Measurements from ENCODE around the gene IL26. TPM values are rescaled to one million over a fixed set of nuclear protein-coding genes. Genes with fewer than 3 reads are reported as not detected.
"Not testable (repeated sequence)": the region's sequence is repeated elsewhere in the genome, so short reads cannot be mapped to it uniquely, and the experiment has no call there.

Gene IL26
- total RNA-seq, 2 donors from 2014 or later = 8.3 TPM; not detected in 1

GRCh38 chr12:68224613-68225285 is 861 bp downstream of the IL26 start:
- no peaks in the 10 kb centered on the region for H3K9me3 Mint-ChIP-seq
- no peak for ATAC-seq

DNA sequence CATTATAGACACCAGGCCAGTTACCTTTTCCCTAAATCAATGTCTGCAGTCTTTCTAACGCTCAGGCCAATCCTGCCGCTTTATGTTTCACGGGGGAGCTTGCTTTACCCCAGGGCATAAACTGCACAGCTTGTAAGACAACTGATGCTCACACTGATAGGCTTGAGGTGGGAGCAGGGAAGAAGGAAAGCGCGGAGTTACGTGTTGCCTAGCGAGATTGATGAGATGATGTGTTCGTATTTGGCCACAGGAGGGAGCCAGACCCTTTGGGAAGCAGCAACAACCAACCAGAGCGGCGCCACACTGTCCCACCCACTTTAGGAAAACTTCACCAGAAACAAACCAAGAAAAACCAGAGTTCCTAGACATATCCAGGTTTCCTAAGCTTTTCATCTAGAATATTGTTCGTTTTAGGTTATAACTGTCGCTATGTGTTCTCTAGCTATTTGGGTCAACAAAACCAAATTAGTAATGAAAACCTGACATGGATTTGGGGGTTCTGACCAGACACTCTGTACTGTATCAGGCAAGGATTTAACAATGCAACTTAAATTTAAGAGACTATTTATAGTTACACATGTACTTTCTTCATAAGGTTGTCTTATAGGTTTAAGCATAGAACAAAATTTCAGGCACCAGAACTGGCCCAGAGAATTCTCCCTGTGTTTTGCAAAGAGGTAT is 2.4 kb downstream of the IL26 start:
- DNase-seq (ENCODE audit: low spot score in 2 of 2) (peak; percentile 67 to 68), ATAC-seq (peak; percentile 94 to 99)
- peak overlapping the region in 1 of 2 donors; percentile 45 for H3K27ac Mint-ChIP-seq
- no peaks in the 10 kb centered on the region for H3K9me3 Mint-ChIP-seq
- peaks cover 0 to 11% of the 10 kb centered on the region in 2 donors for H3K36me3 Mint-ChIP-seq

More at GRCh38 chr12:68224613-68225285, 861 bp downstream of the IL26 start:
- no peak overlapping the region for H3K27ac Mint-ChIP-seq
- H3K36me3 Mint-ChIP-seq = peaks cover 0 to 11% of the 10 kb centered on the region in 2 donors
- no peak for DNase-seq (ENCODE audit: low spot score in 2 of 2)

- no peak for ATAC-seq
- H3K27ac Mint-ChIP-seq = no peak overlapping the region
- H3K36me3 Mint-ChIP-seq = peaks cover 0 to 11% of the 10 kb centered on the region in 2 donors
- DNase-seq (ENCODE audit: low spot score in 2 of 2) = no peak
- H3K9me3 Mint-ChIP-seq = no peaks in the 10 kb centered on the region
Measured at GRCh38 chr12:68222326-68222725, 3.3 kb downstream of the IL26 start.

DNA sequence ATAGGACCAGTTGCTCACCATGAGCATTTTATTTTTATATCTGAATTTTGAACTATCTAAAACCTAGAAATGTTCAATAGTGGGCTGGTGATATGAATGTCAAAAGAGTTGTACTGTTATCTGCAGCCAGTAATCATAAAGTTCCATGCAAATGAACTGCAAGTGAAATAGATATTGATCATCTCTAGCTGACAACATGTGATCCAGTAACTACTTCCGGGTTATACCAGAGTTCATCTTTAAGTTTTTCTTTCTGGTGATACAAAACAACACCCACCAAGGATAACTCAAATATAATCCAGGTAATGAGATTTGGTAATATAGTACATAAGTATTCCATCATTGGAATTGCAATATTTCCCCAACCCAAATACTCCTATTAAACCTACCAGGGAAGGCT is 4.1 kb downstream of the IL26 start:
- ATAC-seq = no peak
- Mint-ChIP-seq H3K27ac (no peak overlapping the region), H3K9me3 (no peaks in the 10 kb centered on the region), H3K36me3 (peaks cover 0 to 6% of the 10 kb centered on the region in 2 donors)
- DNase-seq (ENCODE audit: low spot score in 2 of 2) = no peak

- no peak overlapping the region for H3K27ac Mint-ChIP-seq
- H3K9me3 Mint-ChIP-seq = no peaks in the 10 kb centered on the region
- no peaks in the 10 kb centered on the region for H3K36me3 Mint-ChIP-seq
- ATAC-seq (no peak), DNase-seq (ENCODE audit: low spot score in 2 of 2) (no peak)
Measured at GRCh38 chr12:68210875-68211274, 14.7 kb downstream of the IL26 start.

- not testable (repeated sequence) for ATAC-seq; DNase-seq (ENCODE audit: low spot score in 2 of 2); H3K36me3 Mint-ChIP-seq; H3K27ac Mint-ChIP-seq; H3K9me3 Mint-ChIP-seq
Measured at GRCh38 chr12:68209048-68209728, 16.4 kb downstream of the IL26 start.

- ATAC-seq (no peak), DNase-seq (ENCODE audit: low spot score in 2 of 2) (no peak)
- Mint-ChIP-seq H3K9me3 (peaks cover 0 to 5% of the 10 kb centered on the region in 2 donors), H3K27ac (no peak overlapping the region), H3K36me3 (no peaks in the 10 kb centered on the region)
Measured at GRCh38 chr12:68207276-68207675, 18.3 kb downstream of the IL26 start.

DNA sequence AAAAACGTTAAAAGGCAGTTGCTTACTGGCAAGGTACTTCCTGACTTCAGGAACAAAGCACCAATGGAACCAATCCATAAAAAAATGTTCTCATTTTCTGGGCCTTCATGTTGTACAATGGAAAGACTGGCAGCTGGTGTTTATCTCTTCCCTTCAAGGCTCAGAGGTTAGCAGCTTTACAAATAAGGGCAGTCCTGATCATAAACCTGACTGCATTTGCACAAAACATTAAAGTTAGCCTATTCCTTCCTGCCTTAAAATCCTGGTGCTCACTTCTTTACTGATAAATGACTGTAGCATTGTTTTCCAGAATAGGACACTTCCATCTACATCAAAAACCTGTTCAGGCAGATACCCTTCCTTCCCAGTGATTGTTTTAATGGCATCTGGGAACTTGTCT is 19.2 kb downstream of the IL26 start:
- H3K27ac Mint-ChIP-seq = no peak overlapping the region
- no peaks in the 10 kb centered on the region for H3K36me3 Mint-ChIP-seq
- DNase-seq (ENCODE audit: low spot score in 2 of 2) (no peak), ATAC-seq (no peak)
- peaks cover 0 to 5% of the 10 kb centered on the region in 2 donors for H3K9me3 Mint-ChIP-seq

GRCh38 chr12:68203460-68203875 is 22.1 kb downstream of the IL26 start:
- H3K9me3 Mint-ChIP-seq = peaks cover 0 to 8% of the 10 kb centered on the region in 2 donors
- DNase-seq (ENCODE audit: low spot score in 2 of 2) (no peak), ATAC-seq (peak in 1 of 2 donors; percentile 21)

DNA sequence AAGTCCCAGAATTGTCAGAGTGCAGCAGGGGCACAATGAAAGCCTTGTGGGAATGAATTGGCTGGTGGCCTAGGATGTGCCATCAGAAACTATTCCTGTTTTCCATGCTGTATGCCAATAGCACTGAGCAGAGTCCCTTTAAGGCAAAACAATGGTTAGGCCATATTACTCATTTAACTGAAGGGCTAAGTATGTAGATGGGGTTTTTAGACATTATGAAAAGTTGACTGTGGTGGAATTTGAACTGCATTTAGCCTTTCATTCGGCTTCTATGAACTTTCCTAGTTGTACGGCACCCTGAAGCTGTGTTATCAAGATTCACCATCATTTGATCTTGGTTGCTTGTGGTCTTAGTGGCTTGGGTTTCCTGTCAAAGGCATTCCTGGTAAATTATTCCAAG is 24.8 kb downstream of the IL26 start:
- Mint-ChIP-seq H3K9me3 (peaks cover 0 to 8% of the 10 kb centered on the region in 2 donors), H3K36me3 (peaks cover 0 to 8% of the 10 kb centered on the region in 2 donors), H3K27ac (no peak overlapping the region)
- peak in 1 of 2 donors; percentile 39 for ATAC-seq
- DNase-seq (ENCODE audit: low spot score in 2 of 2) = no peak

More at GRCh38 chr12:68203460-68203875, 22.1 kb downstream of the IL26 start:
- Mint-ChIP-seq H3K27ac (no peak overlapping the region), H3K36me3 (peaks cover 0 to 8% of the 10 kb centered on the region in 2 donors)

DNA sequence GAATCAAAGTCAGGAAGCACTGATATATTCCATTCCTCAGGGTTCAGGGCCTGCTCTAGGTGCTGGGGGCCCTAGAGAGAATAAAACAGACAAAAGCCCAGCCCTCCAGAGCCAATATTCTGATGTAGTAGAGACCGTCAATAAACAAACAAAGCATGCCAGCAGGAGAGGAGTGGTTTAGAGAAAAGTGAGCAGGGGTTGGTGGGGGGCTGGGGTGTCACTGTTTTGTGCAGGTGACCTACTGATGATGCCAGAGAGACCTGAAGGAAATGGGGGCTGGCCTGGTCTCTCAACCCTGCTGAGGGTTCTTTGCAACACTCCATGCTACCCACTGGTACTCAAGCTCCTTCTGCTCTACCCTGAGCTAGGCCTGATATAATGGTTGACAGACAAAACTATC is 26.5 kb downstream of the IL26 start:
- ATAC-seq = no peak
- H3K36me3 Mint-ChIP-seq = peaks cover 0 to 8% of the 10 kb centered on the region in 2 donors
- peak overlapping the region; percentile 42 to 95 for H3K27ac Mint-ChIP-seq
- DNase-seq (ENCODE audit: low spot score in 2 of 2) = no peak
- peaks cover 0 to 14% of the 10 kb centered on the region in 2 donors for H3K9me3 Mint-ChIP-seq

GRCh38 chr12:68198507-68199086 is 27.0 kb downstream of the IL26 start:
- peaks cover 0 to 18% of the 10 kb centered on the region in 2 donors for H3K9me3 Mint-ChIP-seq
- DNase-seq (ENCODE audit: low spot score in 2 of 2) (no peak), ATAC-seq (peak; percentile 61 to 84)
- H3K36me3 Mint-ChIP-seq = peaks cover 0 to 8% of the 10 kb centered on the region in 2 donors
- H3K27ac Mint-ChIP-seq = peak overlapping the region; percentile 42 to 95

DNA sequence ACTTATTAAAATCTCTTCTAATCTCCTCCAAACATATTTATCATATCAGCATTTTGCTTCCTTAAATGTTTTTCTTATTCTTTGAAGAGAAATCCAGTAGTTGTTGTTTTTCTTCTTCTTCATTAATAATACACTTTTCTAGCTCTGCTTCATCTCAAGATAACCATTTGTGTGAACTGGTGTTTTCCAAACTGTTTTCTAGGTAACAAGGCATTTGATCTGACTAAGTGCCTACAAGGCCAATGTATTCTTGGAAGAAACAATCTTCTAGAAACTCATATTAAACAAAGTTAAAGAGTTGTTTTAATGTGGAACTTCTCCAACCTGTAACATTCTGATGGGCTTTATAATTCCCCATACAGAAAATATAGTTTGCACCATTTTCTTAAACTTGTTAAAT is 35.3 kb downstream of the IL26 start:
- H3K36me3 Mint-ChIP-seq = peaks cover 8 to 32% of the 10 kb centered on the region in 2 donors
- H3K27ac Mint-ChIP-seq = peak overlapping the region in 1 of 2 donors; percentile 91
- peaks cover 5 to 39% of the 10 kb centered on the region in 2 donors for H3K9me3 Mint-ChIP-seq
- ATAC-seq (peak in 1 of 2 donors; percentile 49), DNase-seq (ENCODE audit: low spot score in 2 of 2) (no peak)

DNA sequence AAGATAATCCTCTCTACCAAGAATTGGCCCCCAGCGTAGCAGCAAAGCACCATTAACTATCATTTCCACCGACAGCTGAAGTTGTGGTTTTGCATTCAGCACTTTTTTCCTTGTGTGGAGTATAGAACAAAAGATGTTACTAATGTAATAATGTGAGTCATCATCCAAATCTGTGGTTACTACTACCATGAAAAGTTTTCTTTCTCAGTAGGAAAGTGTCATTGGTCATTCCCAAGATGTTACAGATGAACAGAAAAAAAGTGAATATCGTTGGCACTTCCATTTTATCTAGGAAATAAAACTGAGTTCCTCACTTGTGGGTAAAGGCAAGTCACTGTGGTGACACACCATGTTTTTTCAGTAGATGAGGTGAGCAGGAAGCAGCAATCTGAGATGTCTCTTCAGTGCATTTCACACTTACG is 35.8 kb downstream of the IL26 start:
- peak; percentile 91 to 92 for ATAC-seq
- peaks cover 5 to 43% of the 10 kb centered on the region in 2 donors for H3K9me3 Mint-ChIP-seq
- DNase-seq (ENCODE audit: low spot score in 2 of 2) = peak in 1 of 2 donors; percentile 31
- peak overlapping the region in 1 of 2 donors; percentile 38 for H3K27ac Mint-ChIP-seq
- H3K36me3 Mint-ChIP-seq = peaks cover 8 to 33% of the 10 kb centered on the region in 2 donors

DNA sequence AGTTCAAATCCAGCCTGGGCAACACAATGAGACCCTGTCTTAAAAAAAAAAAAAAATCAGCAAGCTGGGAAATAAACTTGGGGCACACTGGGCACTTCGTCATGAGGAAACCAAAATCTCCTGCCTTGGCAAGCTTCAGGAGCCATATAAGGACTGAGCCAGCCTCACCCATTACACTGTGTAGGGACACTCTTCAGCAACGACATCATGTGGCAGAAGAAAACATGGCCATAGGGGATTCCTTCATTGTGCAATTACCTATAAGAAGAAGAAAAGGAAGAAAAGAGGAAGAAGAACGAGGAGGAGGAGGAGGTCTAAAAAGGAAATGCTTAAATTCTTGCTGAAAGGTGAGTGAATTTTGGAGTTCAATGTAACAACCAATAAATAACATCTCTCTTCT is 40.0 kb downstream of the IL26 start:
- H3K27ac Mint-ChIP-seq = no peak overlapping the region
- DNase-seq (ENCODE audit: low spot score in 2 of 2) (no peak), ATAC-seq (no peak)
- H3K9me3 Mint-ChIP-seq = peaks cover 5 to 29% of the 10 kb centered on the region in 2 donors
- peaks cover 8 to 30% of the 10 kb centered on the region in 2 donors for H3K36me3 Mint-ChIP-seq

Measured in activated naive CD4-positive, alpha-beta T cell treated with anti-CD3 and anti-CD28 coated beads, Interleukin-2, amount 50 U/mL, for 72 hours (primary cell).